PC-9 (cell line): ENCODE data around the gene PCDHGB7. TPM values are rescaled to one million over a fixed set of nuclear protein-coding genes. Genes with fewer than 3 reads are reported as not detected.
"Not testable (repeated sequence)": the region's sequence is repeated elsewhere in the genome, so short reads cannot be mapped to it uniquely, and the experiment has no call there.

ENCODE experiments used
- BruUV-seq: library from RNA; stranded (reverse); fragments of 400-500 nt; replicated peaks from 2 replicates; lab custom pipeline; 2021; lab: Mats Ljungman, UMichigan
- CTCF ChIA-PET: fragments of 300-600 bp; sonication (Branson Sonifier 250); formaldehyde crosslinking; loops from one replicate; lab custom pipeline; 2022; ENCODE audit warnings: antibody characterized with exemption; lab: Charles Lee
- POLR2A ChIA-PET: fragments of 300-600 bp; sonication (Branson Sonifier 250); formaldehyde crosslinking; loops from one replicate; lab custom pipeline; 2022; ENCODE audit warnings: antibody characterized with exemption; ENCODE audit not compliant: unreplicated experiment; lab: Charles Lee
- DNase-seq, 2 experiments: peaks; one replicate each; pipeline versions ENCODE4 v3.0.0 to v3.0.0-alpha.2; 2015 to 2022; ENCODE audit warnings: mixed read lengths in 1 of 2
- H2AFZ ChIP-seq: fragments of 200-600 bp; sonication (generic); 2 replicates; pipeline ENCODE4 v1.8.1; 2017; ENCODE audit warnings: antibody characterized with exemption
- H3F3A ChIP-seq: fragments of 200-600 bp; sonication (generic); 2 replicates; pipeline ENCODE4 v1.8.1; 2017; ENCODE audit warnings: antibody characterized with exemption, mild to moderate bottlenecking, low read depth; ENCODE audit not compliant: insufficient read depth
- H3K27ac ChIP-seq: fragments of 200-600 bp; sonication (generic); 2 replicates; pipeline ENCODE4 v1.6.1; 2016; ENCODE audit warnings: mixed run types
- H3K27me3 ChIP-seq: fragments of 200-600 bp; sonication (generic); 2 replicates; pipeline ENCODE4 v1.6.1; 2016; ENCODE audit warnings: low read depth, mixed run types; ENCODE audit not compliant: insufficient read depth
- H3K36me3 ChIP-seq: fragments of 200-600 bp; sonication (generic); 2 replicates; pipeline ENCODE4 v1.6.1; 2016; ENCODE audit warnings: low read depth, mixed run types
- H3K4me1 ChIP-seq: fragments of 200-600 bp; sonication (generic); replicated peaks from 2 replicates; pipeline ENCODE4 v1.6.1; 2016; ENCODE audit warnings: mixed run types; ENCODE audit not compliant: insufficient read depth
- H3K4me2 ChIP-seq: fragments of 200-600 bp; sonication (generic); 2 replicates; pipeline ENCODE4 v1.6.1; 2017; ENCODE audit warnings: mixed run types
- H3K4me3 ChIP-seq: fragments of 200-600 bp; sonication (generic); 2 replicates; pipeline ENCODE4 v1.6.1; 2016; ENCODE audit warnings: mixed run types
- H3K79me2 ChIP-seq: fragments of 200-600 bp; sonication (generic); 2 replicates; pipeline ENCODE4 v1.6.1; 2017; ENCODE audit warnings: low read depth, mixed run types
- H3K9me2 ChIP-seq: fragments of 200-600 bp; sonication (generic); 2 replicates; pipeline ENCODE4 v1.8.1; 2017; ENCODE audit warnings: mild to moderate bottlenecking; ENCODE audit not compliant: insufficient read depth
- H3K9me3 ChIP-seq: fragments of 200-600 bp; sonication (generic); 2 replicates; pipeline ENCODE4 v1.8.1; 2016; ENCODE audit warnings: low read depth; ENCODE audit not compliant: insufficient read depth
- H4K20me1 ChIP-seq: fragments of 200-600 bp; sonication (generic); 2 replicates; pipeline ENCODE4 v1.8.1; 2017; ENCODE audit not compliant: insufficient read depth
- EZH2 ChIP-seq: fragments of 200-600 bp; sonication (generic); IDR thresholded peaks from 2 replicates; pipeline ENCODE4 v1.8.0; 2017; ENCODE audit warnings: antibody characterized with exemption, low read depth
- intact Hi-C: fragments of 100-400 bp; cut with micrococcal nuclease; formaldehyde crosslinking; loops from one replicate; pipeline ENCODE4 v1.10.0; 2022; ENCODE audit not compliant: unreplicated experiment
- total RNA-seq: library from RNA; stranded (reverse); gene quantifications from 2 replicates; pipeline ENCODE4 v1.2.3, GENCODE V29; 2021
- TF ChIP-seq, protein P1 (sequence below): fragments of 200-600 bp; sonication (generic); conservative IDR thresholded peaks from 2 replicates; pipeline ENCODE4 v1.6.1; 2017; ENCODE audit warnings: mixed run types, antibody characterized with exemption, mild to moderate bottlenecking, moderate library complexity

Gene PCDHGB7
- total RNA-seq, 1 experiment from 2014 or later: 0.17 TPM

- Histone ChIP-seq H3K9me2 (no peaks in the 10 kb centered on the region), H3K27ac (no peak overlapping the region), H3K4me3 (no peak overlapping the region), H2AFZ (no peak overlapping the region), H4K20me1 (no peaks in the 10 kb centered on the region), H3K9me3 (no peaks in the 10 kb centered on the region), H3K4me2 (no peak overlapping the region), H3K79me2 (no peaks in the 10 kb centered on the region), H3F3A (no peaks in the 10 kb centered on the region), H3K4me1 (no peaks in the 10 kb centered on the region), H3K36me3 (no peaks in the 10 kb centered on the region), H3K27me3 (peaks cover 18% of the 10 kb centered on the region; the same call in 1 of the 2 replicates)
- intact Hi-C loops: loop anchor here (5.0 to 10.0 kb wide), 3 partner anchors 87 to 329 kb away; partner anchors contain the start of genes PCDHB14 and TAF7
- TF ChIP-seq EZH2: no peak
- TF ChIP-seq, protein P1, sequence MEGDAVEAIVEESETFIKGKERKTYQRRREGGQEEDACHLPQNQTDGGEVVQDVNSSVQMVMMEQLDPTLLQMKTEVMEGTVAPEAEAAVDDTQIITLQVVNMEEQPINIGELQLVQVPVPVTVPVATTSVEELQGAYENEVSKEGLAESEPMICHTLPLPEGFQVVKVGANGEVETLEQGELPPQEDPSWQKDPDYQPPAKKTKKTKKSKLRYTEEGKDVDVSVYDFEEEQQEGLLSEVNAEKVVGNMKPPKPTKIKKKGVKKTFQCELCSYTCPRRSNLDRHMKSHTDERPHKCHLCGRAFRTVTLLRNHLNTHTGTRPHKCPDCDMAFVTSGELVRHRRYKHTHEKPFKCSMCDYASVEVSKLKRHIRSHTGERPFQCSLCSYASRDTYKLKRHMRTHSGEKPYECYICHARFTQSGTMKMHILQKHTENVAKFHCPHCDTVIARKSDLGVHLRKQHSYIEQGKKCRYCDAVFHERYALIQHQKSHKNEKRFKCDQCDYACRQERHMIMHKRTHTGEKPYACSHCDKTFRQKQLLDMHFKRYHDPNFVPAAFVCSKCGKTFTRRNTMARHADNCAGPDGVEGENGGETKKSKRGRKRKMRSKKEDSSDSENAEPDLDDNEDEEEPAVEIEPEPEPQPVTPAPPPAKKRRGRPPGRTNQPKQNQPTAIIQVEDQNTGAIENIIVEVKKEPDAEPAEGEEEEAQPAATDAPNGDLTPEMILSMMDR: no peak
- POLR2A ChIA-PET: no interaction called here
- DNase-seq: no peak
- CTCF ChIA-PET: no interaction called here
- no TSS peak for BruUV-seq
These were observed 5.9 kb upstream of the PCDHGB7 start for GRCh38 chr5:141411575-141411974.

GRCh38 chr5:141412854-141413539, 4.5 kb upstream of the PCDHGB7 start, which contains the start of gene PCDHGA10:
Gene PCDHGA10, plus strand, starts transcription at chr5:141412987. Its CDS starts 189 bp downstream, at chr5:141413176.
- Histone ChIP-seq H2AFZ (peak within 1 kb of the TSS; percentile 81), H3K4me1 (no peaks in the 10 kb centered on the region), H3K9me3 (no peaks in the 10 kb centered on the region), H3K4me2 (peak within 1 kb of the TSS; percentile 83), H3K4me3 (peak within 1 kb of the TSS; percentile 54; the same call in 1 of the 2 replicates), H3K36me3 (no peaks in the 10 kb centered on the region), H3K9me2 (no peaks in the 10 kb centered on the region), H3K79me2 (no peaks in the 10 kb centered on the region), H3F3A (no peaks in the 10 kb centered on the region), H3K27me3 (0 out of 2 replicates have a peak, but pooled peaks cover 11% of the 10 kb centered on the region), H3K27ac (no peak within 1 kb of the TSS), H4K20me1 (no peaks in the 10 kb centered on the region)
- DNase-seq: peak; percentile 58
- intact Hi-C loops: loop anchor here (2.0 to 10.0 kb wide), 4 partner anchors 88 to 331 kb away; partner anchors contain the start of genes PCDHB14 and TAF7
- no TSS peak for BruUV-seq
- no peak for TF ChIP-seq EZH2
- TF ChIP-seq, protein P1: peak; percentile 86
- CTCF ChIA-PET: interaction anchor here (0.5 to 1.6 kb wide), 11 partner anchors 43 to 327 kb away, joined by 3 to 9 read pairs (median 4); partner anchors contain the start of genes PCDHB14, PCDHB2 and PCDHGB3
- POLR2A ChIA-PET: interaction anchor here (0.6 kb wide), 4 partner anchors 74 to 861 kb away, joined by 3 to 9 read pairs (median 6); partner anchors contain the start of gene TAF7

DNA sequence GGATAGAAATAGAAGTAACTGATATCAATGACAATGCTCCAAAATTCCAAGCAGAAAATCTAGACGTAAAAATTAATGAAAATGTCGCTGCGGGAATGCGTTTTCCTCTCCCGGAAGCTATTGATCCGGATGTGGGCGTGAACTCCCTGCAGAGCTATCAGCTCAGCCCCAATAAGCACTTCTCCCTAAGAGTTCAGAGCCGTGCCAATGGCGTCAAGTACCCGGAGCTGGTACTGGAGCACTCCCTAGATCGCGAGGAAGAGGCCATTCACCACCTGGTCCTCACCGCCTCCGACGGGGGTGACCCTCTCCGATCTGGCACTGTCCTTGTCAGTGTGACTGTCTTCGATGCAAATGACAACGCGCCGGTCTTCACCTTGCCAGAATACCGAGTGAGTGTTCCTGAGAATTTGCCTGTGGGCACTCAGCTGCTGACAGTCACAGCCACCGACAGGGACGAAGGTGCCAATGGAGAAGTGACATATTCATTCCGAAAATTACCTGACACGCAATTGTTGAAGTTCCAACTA, 3.9 kb upstream of the PCDHGB7 start:
- CTCF ChIA-PET: interaction anchor here (0.7 to 1.6 kb wide), 6 partner anchors 100 to 328 kb away, joined by 3 to 5 read pairs (median 4); partner anchors contain the start of gene PCDHB2
- peak overlapping the region; percentile 83 for H3K4me2 ChIP-seq

GRCh38 chr5:141414548-141415274, 2.8 kb upstream of the PCDHGB7 start:
- intact Hi-C loops: loop anchor here (5.0 to 10.0 kb wide), 3 partner anchors 90 to 332 kb away; partner anchors contain the start of genes PCDHB14 and TAF7
- POLR2A ChIA-PET: not testable (repeated sequence)

More for the DNA sequence above, 3.9 kb upstream of the PCDHGB7 start:
- POLR2A ChIA-PET: no interaction called here
- Histone ChIP-seq H3K27me3 (0 out of 2 replicates have a peak, but pooled peaks cover 6% of the 10 kb centered on the region), H3K9me3 (no peaks in the 10 kb centered on the region), H4K20me1 (no peaks in the 10 kb centered on the region), H3K4me1 (no peaks in the 10 kb centered on the region), H3K36me3 (no peaks in the 10 kb centered on the region), H3K4me3 (peak overlapping the region; percentile 54; the same call in 1 of the 2 replicates), H2AFZ (peak overlapping the region; percentile 81; the same call in 1 of the 2 replicates), H3F3A (no peaks in the 10 kb centered on the region), H3K27ac (no peak overlapping the region), H3K79me2 (no peaks in the 10 kb centered on the region), H3K9me2 (no peaks in the 10 kb centered on the region)
- BruUV-seq: no TSS peak
- DNase-seq: no peak
- TF ChIP-seq, protein P1: no peak
- no peak for TF ChIP-seq EZH2
- intact Hi-C loops: loop anchor here (2.0 to 10.0 kb wide), 4 partner anchors 89 to 331 kb away; partner anchors contain the start of genes PCDHB14 and TAF7

More at GRCh38 chr5:141414548-141415274, 2.8 kb upstream of the PCDHGB7 start:
- H3K9me3 ChIP-seq, H3K79me2 ChIP-seq, H3F3A ChIP-seq, CTCF ChIA-PET, H3K4me1 ChIP-seq, H3K9me2 ChIP-seq, H4K20me1 ChIP-seq, H3K27ac ChIP-seq, DNase-seq, H3K4me3 ChIP-seq, H3K27me3 ChIP-seq, H3K4me2 ChIP-seq, BruUV-seq, H3K36me3 ChIP-seq, H2AFZ ChIP-seq: not testable (repeated sequence)
